ENCODE data around the gene CSRNP3.

CSRNP3 gene

DNA sequence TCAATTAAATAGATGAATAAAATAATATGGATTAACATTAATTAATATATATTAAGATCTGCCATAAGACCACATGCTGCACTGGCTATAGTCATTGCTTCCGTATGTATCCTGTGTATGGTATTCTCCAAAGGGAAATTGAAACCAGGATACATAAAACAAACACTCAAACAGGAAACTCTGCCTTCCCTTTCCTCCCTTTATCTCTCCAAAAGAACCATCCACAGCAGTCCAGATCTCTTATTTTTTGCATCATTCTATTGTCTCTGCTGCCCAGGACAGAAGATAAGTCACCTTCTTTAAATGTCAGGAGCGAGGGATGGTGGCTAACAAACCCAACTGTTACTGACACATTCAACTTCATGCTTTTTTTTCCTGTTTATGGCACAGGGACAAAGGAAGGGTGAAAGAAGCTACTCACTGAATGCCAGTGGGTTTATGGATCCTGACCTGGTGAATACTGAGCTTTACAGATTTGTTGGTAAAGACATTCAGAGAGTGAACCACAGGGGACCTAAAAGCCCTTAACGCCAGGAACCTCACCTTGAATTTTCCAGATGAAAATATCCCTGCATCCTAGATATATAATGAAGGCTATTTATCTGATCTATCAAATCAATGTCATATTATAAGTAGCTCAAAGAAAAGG is 67.5 kb downstream of the CSRNP3 start:
- DNase-seq (ENCODE audit: extremely low read depth in 1 of 2, low read depth in 1 of 2) = no peak

DNA sequence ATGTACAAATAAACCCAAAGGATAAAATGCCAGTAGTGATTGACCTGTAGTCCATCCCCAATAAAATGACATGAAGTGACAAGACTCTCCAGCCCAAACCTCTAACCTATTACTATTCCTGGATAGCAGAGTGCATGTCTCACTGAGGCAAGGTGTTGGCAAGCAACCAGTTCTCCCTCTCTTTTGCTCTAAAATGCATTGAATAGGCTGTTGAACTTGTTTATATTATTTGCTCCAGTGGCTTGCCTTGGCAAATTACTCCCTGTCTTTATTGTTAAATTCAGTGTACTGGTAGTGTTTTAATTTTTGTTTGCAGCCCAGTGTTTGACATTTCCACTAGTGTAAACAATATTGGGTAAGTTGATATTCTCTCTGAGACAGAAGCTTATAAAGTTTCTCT is 70.5 kb downstream of the CSRNP3 start:
- DNase-seq (ENCODE audit: extremely low read depth in 1 of 2, low read depth in 1 of 2) = no peak

DNA sequence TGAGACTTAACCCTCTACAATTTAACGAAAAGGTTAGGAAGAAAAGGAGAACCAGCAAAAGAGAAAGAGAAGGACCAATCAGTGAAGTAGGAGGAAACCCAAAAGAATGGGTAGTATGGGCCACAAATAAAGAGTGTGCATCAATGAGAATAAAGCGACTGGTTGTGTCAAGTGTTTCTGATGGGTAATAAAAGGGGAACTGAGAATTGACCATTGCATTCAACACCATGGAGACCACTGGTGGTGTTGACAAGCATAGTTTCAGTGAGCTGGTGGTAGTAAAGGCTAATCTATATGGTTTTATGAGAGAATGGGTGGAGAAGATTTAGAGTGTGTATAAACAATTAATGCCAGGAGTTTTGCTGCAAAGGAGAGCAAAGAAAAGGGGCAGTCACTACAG is 75.4 kb downstream of the CSRNP3 start:
- DNase-seq (ENCODE audit: extremely low read depth in 1 of 2, low read depth in 1 of 2) = no peak

DNA sequence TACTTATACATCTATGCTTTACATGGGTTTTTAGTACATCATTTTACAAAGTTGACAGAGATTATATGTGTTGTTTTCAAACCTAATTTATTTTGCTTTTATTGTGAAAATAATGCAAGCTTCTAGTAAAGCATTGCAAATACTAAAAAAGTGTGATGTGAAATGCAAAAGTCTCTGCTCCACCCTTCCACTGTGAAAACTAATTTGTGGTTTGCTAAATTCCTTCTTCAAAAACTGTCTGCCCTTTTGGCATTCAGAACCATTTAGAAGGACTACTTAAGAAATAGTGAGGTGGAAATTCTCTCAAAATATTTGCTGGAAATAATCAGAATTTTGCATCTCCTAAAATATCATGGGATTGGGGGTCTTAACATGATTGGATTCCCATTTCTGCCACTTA is 78.4 kb downstream of the CSRNP3 start:
- no peak for DNase-seq (ENCODE audit: extremely low read depth in 1 of 2, low read depth in 1 of 2)

DNA sequence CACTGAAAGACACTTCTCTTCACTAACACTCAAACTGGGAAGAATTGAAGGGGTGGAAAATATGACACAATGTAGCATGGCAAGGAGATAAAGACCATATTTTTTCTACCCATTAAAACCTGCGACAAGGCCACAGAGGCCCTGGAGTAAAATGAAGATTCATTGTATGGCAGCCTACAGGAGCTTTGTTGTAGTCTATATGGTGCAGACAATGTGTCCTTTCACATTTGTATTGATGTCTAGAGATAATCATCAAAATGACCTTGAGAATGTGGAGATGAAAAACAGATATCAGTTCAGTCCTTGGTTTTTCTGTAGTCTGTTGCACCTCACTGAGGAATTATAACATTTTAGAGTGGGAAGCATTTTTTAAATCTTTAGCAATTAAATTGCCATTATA is 80.1 kb downstream of the CSRNP3 start:
- no peak for DNase-seq (ENCODE audit: extremely low read depth in 1 of 2, low read depth in 1 of 2)

DNA sequence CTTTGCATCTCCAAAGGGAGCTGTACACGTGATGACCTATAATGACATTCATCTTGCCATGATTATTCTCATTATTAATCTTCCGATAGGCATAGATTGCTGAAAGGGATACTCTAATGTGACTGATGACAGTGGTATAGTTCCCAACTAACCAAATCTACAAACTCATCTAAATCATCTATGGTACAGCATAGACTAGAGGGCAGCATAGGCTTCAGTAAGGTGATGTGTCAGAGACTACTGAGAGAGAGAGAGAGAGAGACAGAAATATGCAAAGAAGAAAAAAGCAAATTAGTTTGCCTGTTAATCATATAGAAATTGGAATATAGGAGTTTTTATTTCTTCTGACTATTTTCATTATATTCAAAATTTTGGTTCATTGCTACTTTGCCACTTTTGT is 89.3 kb downstream of the CSRNP3 start:
- DNase-seq (ENCODE audit: extremely low read depth in 1 of 2, low read depth in 1 of 2) = no peak

DNA sequence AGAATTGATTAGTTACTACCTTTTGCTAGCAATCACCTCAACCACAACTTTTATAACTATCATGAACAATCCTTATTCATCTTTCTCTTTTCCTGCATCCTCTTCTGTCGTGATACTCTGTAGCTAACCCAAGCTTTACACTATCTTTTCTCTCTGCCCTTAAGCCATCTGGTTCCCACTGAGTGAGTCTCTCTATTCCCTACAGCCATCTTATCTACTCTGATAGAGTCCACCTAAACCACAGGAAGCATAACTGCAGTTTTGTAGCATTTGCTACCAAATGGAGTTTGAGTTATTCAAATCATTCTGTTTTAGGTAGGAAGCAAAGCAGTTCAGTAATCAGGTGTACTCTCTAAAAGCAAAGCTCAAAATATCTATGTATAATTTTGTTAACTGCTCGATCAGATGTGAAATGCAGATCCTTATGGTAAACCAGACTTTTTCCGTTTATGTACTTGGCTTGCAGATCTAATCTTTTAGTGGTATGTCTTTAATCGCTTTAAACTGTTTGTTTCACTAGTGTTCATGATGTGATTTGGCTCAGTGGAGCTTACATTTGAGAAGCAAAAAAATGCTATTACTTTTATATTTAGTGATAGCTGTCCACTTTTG is 91.0 kb downstream of the CSRNP3 start:
- no peak for DNase-seq (ENCODE audit: extremely low read depth in 1 of 2, low read depth in 1 of 2)

DNA sequence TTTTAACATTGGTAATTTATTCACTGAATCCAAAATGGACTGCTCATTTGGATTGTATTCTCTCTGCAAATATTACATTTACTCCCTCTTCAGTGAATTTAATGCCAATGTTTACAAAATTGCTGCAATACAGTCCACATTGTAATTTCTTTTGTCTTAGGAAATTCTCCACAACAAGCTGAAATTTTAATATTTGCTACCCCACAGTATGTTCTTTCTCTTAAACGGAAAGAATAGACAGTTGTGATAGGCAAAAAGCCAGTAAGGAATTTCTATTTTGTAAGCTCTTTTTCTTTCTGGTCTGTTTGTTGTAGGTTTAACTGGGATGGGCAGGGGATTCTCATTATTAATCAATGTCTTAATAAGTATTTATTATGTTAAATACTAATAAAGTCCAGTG is 92.0 kb downstream of the CSRNP3 start:
- no peak for DNase-seq (ENCODE audit: extremely low read depth in 1 of 2, low read depth in 1 of 2)

DNA sequence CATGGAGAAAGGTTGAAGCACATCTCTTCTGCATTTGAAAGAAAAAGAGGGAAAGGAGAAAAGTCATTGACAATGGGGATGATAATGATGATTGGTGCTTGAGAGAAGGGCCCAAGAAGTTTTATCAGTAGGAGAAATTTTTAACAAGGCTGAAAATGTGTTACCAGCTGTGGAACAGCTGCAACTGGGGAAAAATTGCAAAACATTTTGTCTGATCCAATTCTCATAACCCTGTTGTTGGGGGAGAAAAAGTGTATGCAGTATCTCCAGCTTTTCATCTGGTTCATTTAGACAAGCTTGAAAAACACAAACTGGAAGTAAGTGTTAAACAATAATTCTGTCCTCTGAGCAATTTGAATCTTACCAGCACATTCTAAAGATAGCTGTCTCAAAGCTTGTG is 92.7 kb downstream of the CSRNP3 start:
- DNase-seq (ENCODE audit: extremely low read depth in 1 of 2, low read depth in 1 of 2) = no peak

DNA sequence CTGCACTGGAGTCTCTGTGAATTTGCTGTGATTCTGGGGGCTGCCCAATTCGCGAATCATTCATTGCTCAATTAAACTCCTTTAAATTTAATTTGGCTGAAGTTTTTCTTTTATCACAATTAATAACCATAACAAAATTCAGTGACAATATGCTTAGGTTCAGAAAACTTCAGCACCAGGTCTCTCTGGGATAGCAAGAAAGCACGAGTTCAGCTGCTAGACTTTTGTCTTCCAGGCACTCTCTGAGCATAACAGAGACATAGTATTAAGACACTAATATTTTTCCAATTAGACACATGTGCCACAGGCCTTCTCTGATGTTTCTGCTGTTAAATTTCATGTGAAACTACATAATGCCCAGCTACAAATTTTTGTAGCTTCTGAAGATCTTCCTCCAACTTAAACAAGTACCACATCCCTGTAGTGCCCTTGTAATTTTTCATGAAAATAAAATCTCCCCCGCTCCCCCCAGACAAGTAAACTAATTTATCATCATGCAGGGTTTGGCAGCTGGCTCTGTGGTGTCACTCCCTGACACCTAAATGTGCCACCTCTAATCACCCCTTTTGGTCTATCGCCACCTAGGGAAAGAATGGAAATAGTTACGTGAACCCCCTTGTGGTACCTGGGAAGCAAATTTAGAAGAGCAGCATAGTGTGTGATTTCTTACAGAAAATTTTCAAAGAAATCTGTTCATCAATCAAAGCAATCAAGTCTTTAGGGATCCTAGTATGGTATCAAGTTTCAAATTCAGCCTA is 94.1 kb downstream of the CSRNP3 start:
- DNase-seq (ENCODE audit: extremely low read depth in 1 of 2, low read depth in 1 of 2) = no peak

DNA sequence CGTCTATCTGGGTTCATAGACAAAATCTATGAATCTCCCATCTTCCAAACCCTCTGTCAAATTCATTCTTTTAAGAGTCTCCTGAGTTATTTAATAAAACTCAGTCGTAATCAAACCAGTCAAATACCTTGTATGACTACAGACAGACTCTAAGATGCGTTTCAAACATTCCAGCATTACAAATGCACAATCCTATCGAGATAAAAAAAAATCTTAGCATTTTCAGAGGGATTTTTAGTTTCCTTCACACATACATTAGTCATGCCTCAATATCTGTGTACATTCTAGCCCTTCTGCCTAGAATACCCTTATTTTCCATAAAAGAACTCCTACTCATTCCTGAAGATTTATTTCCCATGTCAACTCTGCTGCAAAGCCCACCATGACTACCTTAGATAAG is 96.5 kb downstream of the CSRNP3 start:
- no peak for DNase-seq (ENCODE audit: extremely low read depth in 1 of 2, low read depth in 1 of 2)

DNA sequence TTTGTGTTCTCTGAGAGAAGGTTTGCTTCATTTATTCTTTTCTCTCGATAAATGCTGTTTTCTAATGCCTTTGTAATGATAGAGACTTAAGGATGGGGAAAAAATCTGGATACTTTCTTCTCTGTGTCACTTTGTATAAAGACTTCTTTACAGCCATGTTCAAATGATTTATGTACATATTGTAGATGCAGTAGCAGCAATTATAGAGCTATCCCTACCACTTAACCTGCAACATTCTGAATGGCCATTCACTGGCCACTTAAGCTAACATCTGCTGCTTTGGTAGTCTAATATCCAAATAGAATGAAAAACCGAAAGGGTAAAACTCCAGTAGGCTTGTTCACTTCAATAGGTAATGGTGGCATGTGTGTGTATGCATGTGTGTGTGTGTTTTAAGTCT is 97.8 kb downstream of the CSRNP3 start:
- no peak for DNase-seq (ENCODE audit: extremely low read depth in 1 of 2, low read depth in 1 of 2)

DNA sequence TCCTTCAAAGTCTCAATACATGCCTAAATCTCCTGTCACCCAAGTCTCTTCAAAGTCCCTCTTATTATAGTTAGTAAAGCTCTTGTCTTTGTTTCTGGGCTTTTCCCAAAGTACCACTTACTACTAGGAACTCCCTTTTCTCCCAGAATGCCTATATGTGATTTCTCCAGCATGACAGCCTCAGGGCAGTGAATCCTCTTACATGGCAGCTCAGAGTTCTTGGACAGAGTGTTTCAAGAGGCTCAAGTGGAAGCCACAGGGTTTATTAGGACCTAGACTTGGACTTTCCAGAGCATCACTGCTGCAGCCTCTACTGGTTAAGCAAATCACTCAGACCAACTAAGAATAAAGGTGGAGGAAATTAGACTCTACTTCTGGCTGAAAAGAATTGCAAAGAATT is 98.9 kb downstream of the CSRNP3 start:
- DNase-seq (ENCODE audit: extremely low read depth in 1 of 2, low read depth in 1 of 2) = no peak

DNA sequence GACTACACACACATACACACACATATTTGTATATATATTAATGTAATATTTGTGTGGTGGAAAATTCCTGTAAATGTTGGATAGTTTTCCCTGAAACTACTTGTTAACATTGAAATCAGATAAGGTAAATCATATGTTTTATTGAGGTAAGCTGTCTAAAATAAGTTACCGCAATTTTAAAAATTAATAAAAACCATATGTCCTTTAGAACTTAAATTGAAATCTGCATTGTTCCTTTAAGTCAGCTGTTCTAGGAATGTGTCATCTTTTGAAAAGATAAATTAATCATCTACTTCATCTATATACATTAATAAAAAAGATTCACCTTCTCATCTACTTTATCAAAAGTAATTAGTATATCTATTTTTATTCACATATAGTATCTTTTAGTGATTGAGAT is 102.0 kb downstream of the CSRNP3 start:
- no peak for DNase-seq (ENCODE audit: extremely low read depth in 1 of 2, low read depth in 1 of 2)

DNA sequence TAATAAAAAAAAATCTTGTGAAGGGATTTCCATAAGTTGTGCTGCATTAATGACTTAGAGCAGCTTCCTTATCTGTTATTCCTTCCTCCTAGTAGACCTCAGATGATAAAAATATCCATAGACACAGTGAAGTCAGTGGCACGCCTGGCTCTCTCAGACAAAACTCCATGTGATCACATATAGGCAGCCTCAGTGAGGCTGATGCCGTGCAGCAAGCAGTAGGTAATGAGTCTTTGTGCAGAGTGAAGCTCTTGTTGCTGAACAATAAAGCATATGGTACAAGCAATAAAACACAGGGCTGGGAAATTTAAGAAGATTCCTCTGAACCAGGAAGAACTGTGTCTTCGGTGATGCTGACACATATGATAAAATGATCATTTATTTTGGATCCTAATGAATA is 102.7 kb downstream of the CSRNP3 start:
- no peak for DNase-seq (ENCODE audit: extremely low read depth in 1 of 2, low read depth in 1 of 2)

DNA sequence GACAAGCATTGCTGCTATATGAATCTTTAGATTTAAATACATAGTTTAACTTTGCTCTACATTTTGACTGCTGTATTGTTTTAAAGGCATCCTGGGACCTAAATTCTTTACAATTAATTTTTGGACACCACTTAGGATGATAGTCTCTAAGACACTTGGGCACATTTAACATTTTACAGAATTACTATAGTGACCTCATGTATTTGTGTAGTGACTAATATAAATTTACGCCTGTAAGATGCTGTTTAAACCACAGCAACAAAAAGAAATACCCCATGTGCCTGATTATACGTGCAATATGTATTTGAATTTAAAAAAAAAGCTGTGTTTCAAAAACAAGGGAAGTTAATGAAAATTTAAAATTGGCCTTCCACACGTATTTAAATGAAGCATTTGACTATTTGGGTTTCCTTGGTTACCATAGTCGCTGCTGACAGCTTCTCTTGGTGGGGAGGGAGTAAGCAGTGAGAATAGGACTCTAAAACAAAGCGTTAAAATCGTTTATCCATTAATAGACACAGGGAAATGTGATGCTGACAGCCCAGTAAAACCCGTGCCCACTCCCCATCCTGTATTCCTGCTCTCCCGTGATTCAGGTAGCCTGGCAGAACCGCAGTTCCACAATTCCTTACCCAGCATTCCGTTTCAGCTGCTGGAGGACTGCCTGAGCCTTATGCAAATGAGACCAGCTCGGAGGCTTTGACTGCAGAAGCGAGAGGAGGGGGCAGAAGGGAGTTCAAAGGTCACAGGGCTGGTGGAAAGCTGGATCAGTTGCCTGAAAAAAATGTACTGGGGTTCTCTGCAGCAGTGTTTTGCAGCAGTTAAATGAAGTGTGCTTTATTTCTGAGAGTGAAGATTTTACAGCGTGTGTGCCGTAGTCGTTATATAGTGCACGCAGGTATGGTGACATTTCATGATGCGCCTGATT is 104.3 kb downstream of the CSRNP3 start:
- no peak for DNase-seq (ENCODE audit: extremely low read depth in 1 of 2, low read depth in 1 of 2)

DNA sequence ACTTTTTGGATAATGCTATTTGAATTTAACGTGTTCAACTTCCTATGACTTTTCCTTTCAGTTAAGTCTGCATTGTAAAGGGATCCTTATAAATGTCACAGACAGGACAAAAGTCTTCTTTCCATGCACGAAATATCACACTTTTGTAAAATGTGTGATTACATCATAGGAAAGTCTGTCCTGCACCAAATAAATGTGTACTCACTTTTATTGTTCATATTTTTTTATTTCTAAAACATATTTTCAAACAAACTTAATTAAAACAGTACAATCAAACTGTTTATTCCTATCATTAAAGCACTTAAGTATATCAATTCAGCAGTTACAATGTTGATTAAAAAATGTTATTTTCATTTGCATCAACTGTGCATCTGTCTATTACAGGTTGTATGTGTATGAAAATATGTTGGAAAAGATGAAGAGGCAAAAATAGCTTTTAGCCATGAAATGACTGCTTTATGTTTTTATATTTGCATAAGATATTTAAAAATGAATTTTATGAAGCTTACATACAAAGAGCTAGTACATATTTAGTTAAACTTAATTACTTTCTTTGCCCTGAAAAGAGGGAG is 105.6 kb downstream of the CSRNP3 start:
- no peak for DNase-seq (ENCODE audit: extremely low read depth in 1 of 2, low read depth in 1 of 2)

DNA sequence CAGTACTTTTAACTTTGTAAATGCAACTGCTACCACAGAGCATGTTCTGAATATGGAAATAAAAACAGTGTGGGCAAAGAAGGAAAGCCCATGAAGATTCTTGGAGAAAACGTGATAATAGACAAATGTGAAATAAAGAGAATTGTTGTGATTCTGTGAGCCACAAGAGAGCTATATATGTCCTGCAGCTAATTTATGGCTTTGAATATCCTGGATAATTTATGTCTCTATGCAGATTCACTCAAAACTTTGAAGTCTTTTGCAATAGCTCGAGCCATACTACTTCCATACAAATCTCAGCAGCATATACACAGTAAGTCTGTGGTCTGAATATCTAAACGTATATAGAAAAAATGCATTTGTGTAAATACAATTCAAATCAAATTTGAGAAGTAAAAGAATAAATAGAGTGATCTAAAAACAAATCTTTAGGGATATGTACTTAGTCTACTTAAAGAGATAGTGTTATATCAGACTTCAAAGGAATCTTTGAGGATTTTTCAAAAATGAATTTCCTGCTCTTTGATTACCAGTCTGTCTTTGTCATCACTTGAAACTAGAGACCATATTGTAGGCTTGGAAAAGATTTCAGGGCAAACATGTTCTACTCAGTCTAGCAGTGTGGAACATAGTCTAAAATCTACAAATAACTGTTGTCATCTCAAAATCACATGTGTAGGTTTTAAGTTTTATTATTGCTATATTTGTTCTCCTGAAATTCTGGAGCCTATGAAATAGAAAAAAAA is 107.1 kb downstream of the CSRNP3 start:
- DNase-seq (ENCODE audit: extremely low read depth in 1 of 2, low read depth in 1 of 2) = no peak

DNA sequence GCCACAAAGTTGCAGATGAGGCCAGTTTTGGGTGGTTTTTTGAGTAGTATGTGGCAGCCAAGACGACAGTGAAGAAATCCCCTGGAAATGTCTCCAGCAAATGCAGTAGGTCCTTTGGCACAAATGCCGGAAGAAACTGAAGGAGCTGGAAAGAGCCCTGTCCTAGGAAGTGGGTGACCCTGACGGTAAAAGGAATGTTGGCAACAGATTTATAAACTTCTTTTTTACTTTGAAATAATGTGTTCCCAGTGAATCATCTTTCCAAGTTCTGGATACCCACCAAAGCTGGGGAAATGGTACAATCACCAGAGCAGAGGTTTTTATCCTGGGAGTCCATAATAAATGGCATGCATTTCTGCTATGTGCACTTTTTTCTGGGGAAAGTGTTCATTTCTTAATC is 112.9 kb downstream of the CSRNP3 start:
- DNase-seq (ENCODE audit: extremely low read depth in 1 of 2, low read depth in 1 of 2) = no peak

DNA sequence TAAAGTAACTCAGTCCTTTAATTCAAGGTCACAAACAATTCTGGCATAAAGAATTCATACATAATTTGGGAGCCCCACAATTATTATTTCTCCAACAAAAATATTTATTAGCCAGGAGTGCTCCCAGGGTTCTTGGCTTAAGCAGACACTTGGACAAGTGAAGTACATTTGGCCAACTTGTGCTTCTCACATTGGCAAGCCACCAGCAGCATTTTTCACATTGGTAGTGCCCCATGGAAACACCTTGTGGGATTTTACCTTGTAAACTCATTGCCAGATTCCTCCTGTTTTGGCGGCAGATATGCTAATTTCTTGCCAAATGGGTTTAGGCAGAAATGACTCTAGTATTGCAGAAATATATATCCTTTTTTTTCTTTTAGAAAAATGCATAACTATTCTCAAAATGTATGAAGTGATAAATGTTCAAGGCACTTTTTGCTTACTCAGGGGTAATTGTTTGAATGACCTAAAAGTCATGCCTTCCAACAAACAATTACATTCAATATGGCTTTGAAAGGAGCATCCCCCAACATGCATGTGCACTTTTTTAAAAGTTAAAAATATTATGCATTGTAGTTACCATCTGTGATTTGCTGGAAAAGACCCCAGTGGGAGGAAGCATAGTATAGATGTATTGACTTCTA is 113.5 kb downstream of the CSRNP3 start:
- DNase-seq (ENCODE audit: extremely low read depth in 1 of 2, low read depth in 1 of 2) = no peak

All from stimulated activated CD8-positive, alpha-beta memory T cell treated with anti-CD3 and anti-CD28 coated beads, Interleukin-7, amount 100 ng/mL, for 48 hours (primary cell).